OCI-LY3 (cell line): ENCODE measurements around the gene SLCO1B1.
"Not testable (repeated sequence)": the region's sequence is repeated elsewhere in the genome, so short reads cannot be mapped to it uniquely, and the experiment has no call there.

Experiments
- H2AFZ ChIP-seq: fragments of 200-600, 300-600 bp; shearing (Covaris generic); 2 replicates; pipeline ENCODE4 v1.6.0; 2014; ENCODE audit warnings: antibody characterized with exemption, low read depth, low read length
- H3K27ac ChIP-seq: fragments of 200-600, 300-600 bp; sonication (generic); 2 replicates; pipeline ENCODE4 v1.5.1; 2014; ENCODE audit warnings: mild to moderate bottlenecking, low read length, moderate library complexity, mixed read lengths
- H3K27me3 ChIP-seq: fragments of 200-600, 300-600 bp; sonication (generic); 2 replicates; pipeline ENCODE4 v1.6.1; 2014; ENCODE audit warnings: low read depth, low read length, mixed read lengths
- H3K36me3 ChIP-seq: fragments of 200-600, 300-600 bp; sonication (generic); replicated peaks from 2 replicates; pipeline ENCODE3; 2014; ENCODE audit warnings: low read depth, low read length, mixed read lengths
- H3K4me1 ChIP-seq: fragments of 300-600, 200-600 bp; sonication (generic); 2 replicates; pipeline ENCODE4 v1.6.1; 2014; ENCODE audit warnings: low read length, mixed read lengths
- H3K4me2 ChIP-seq: fragments of 200-600, 300-600 bp; sonication (generic); 2 replicates; pipeline ENCODE4 v1.6.1; 2014; ENCODE audit warnings: low read length, mixed read lengths
- H3K4me3 ChIP-seq: fragments of 300-600, 200-600 bp; sonication (generic); 2 replicates; pipeline ENCODE4 v1.5.1; 2014; ENCODE audit warnings: antibody characterized with exemption, mild to moderate bottlenecking, low read length, moderate library complexity
- H3K79me2 ChIP-seq: fragments of 300-600, 200-600 bp; shearing (Covaris generic); 2 replicates; pipeline ENCODE4 v1.6.1; 2014; ENCODE audit warnings: mild to moderate bottlenecking, low read length, mixed read lengths
- H3K9ac ChIP-seq: fragments of 300-600, 200-600 bp; shearing (Covaris generic); 2 replicates; pipeline ENCODE4 v1.6.0; 2014; ENCODE audit warnings: mild to moderate bottlenecking, low read length, moderate library complexity
- H3K9me3 ChIP-seq: fragments of 200-600, 300-600 bp; shearing (Covaris generic); 2 replicates; pipeline ENCODE4 v1.6.1; 2014; ENCODE audit warnings: low read length, mixed read lengths; ENCODE audit not compliant: insufficient read depth
- H4K20me1 ChIP-seq: fragments of 200-600, 300-600 bp; sonication (generic); 2 replicates; pipeline ENCODE4 v1.6.1; 2016; ENCODE audit warnings: low read length, mixed read lengths; ENCODE audit not compliant: insufficient read depth
- EZH2phosphoT487 ChIP-seq: fragments of 200-600 bp; shearing (Covaris generic); IDR thresholded peaks from 2 replicates; pipeline ENCODE4 v1.6.1; 2018; ENCODE audit warnings: antibody characterized with exemption, mixed run types, low read depth
- TF ChIP-seq, protein P1 (sequence below): fragments of 200-600, 300-600 bp; sonication (generic); IDR thresholded peaks from 2 replicates; pipeline ENCODE4 v1.5.1; 2014; ENCODE audit warnings: antibody characterized with exemption, low read length, low read depth

The SLCO1B1 gene

GRCh38 chr12:21118760-21119159, 12.2 kb upstream of the SLCO1B1 start:
- Histone ChIP-seq H3K27ac (no peak overlapping the region), H3K36me3 (no peaks in the 10 kb centered on the region)

DNA sequence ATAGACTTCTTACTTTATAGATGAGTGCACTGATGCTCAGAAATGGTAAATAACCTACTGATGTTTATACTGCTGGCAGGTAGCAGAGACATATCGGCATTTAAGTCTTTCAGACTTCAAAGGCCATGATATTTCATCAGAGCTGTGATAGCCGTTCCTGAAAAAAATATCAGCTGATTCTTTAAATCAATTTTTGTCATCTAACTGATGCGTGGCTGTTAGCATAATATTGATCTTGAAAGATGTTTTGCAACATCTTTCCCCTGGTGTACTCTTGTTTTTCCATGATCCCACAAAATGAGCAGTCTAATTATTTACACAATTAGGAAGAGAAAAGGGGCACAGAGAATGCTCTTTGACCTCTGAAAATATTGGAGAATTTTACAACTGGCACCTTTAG, 1.6 kb upstream of the SLCO1B1 start:
- no peaks in the 10 kb centered on the region for H4K20me1 ChIP-seq
- no peak overlapping the region for H3K4me2 ChIP-seq
- H3K9ac ChIP-seq, result no peak overlapping the region
- H3K27ac ChIP-seq, result no peak overlapping the region
- H3K79me2 ChIP-seq, result no peaks in the 10 kb centered on the region
- no peak for TF ChIP-seq EZH2phosphoT487
- TF ChIP-seq, protein P1, sequence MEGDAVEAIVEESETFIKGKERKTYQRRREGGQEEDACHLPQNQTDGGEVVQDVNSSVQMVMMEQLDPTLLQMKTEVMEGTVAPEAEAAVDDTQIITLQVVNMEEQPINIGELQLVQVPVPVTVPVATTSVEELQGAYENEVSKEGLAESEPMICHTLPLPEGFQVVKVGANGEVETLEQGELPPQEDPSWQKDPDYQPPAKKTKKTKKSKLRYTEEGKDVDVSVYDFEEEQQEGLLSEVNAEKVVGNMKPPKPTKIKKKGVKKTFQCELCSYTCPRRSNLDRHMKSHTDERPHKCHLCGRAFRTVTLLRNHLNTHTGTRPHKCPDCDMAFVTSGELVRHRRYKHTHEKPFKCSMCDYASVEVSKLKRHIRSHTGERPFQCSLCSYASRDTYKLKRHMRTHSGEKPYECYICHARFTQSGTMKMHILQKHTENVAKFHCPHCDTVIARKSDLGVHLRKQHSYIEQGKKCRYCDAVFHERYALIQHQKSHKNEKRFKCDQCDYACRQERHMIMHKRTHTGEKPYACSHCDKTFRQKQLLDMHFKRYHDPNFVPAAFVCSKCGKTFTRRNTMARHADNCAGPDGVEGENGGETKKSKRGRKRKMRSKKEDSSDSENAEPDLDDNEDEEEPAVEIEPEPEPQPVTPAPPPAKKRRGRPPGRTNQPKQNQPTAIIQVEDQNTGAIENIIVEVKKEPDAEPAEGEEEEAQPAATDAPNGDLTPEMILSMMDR, result no peak
- H3K36me3 ChIP-seq, result no peaks in the 10 kb centered on the region
- H3K9me3 ChIP-seq, result no peaks in the 10 kb centered on the region
- no peaks in the 10 kb centered on the region for H3K4me1 ChIP-seq
- H3K27me3 ChIP-seq, result no peaks in the 10 kb centered on the region
- H3K4me3 ChIP-seq, result no peak overlapping the region
- H2AFZ ChIP-seq, result no peak overlapping the region

More at GRCh38 chr12:21118760-21119159, 12.2 kb upstream of the SLCO1B1 start:
- H3K79me2 ChIP-seq, result no peaks in the 10 kb centered on the region
- no peak overlapping the region for H3K4me3 ChIP-seq
- H3K9me3 ChIP-seq, result no peaks in the 10 kb centered on the region
- H3K27me3 ChIP-seq, result no peaks in the 10 kb centered on the region
- no peak overlapping the region for H2AFZ ChIP-seq
- H3K4me2 ChIP-seq, result no peak overlapping the region
- no peaks in the 10 kb centered on the region for H4K20me1 ChIP-seq
- no peak overlapping the region for H3K9ac ChIP-seq
- no peak for TF ChIP-seq EZH2phosphoT487
- TF ChIP-seq, protein P1, result no peak
- H3K4me1 ChIP-seq, result no peaks in the 10 kb centered on the region

DNA sequence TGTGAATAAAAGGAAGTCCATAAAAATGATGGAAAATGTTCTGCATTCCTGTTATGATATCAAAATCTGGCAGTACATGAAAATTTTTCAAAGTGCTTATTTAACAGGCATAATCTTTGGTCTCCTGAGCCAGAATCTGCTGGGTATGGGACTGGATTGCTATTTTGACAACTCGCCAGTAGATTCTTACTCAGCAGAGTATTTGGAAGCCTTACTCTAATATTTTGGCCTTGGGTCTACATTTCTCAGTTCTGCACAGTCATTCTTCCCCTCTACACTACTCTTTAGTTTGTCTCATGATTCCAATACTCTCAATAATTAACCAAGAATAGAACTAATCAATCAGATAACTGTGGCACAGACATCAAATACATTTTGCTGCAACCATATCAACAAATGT, 1.1 kb upstream of the SLCO1B1 start:
- Histone ChIP-seq H3K27me3 (no peaks in the 10 kb centered on the region), H3K79me2 (no peaks in the 10 kb centered on the region), H2AFZ (no peak overlapping the region), H3K9me3 (no peaks in the 10 kb centered on the region), H3K4me2 (no peak overlapping the region), H4K20me1 (no peaks in the 10 kb centered on the region), H3K4me3 (no peak overlapping the region), H3K36me3 (no peaks in the 10 kb centered on the region), H3K27ac (no peak overlapping the region), H3K9ac (no peak overlapping the region), H3K4me1 (no peaks in the 10 kb centered on the region)
- no peak for TF ChIP-seq EZH2phosphoT487
- TF ChIP-seq, protein P1, result no peak

- H3K79me2 ChIP-seq, H3K4me1 ChIP-seq, H3K36me3 ChIP-seq, H3K9ac ChIP-seq, H3K27ac ChIP-seq, H3K4me2 ChIP-seq, H3K9me3 ChIP-seq, H2AFZ ChIP-seq, H4K20me1 ChIP-seq, H3K27me3 ChIP-seq, H3K4me3 ChIP-seq: not testable (repeated sequence)
Observed at GRCh38 chr12:21137318-21137999, 6.5 kb downstream of the SLCO1B1 start.
